Common myeloid progenitor, CD34-positive (primary cell): ENCODE measurements around the gene TBX5.

Experiments used
- CTCF ChIA-PET: fragments of 350-600 bp; sonication (Branson Sonifier 250); formaldehyde crosslinking; loops from one replicate; lab custom pipeline; 2021; ENCODE audit warnings: antibody characterized with exemption; lab: Charles Lee
- POLR2A ChIA-PET: fragments of 350-600 bp; sonication (Branson Sonifier 250); formaldehyde crosslinking; loops from one replicate; lab custom pipeline; 2021; ENCODE audit warnings: antibody characterized with exemption; lab: Charles Lee
- DNase-seq, 3 donors: peaks; one replicate each; pipeline versions ENCODE4 v3.0.0 to v3.0.0-alpha.2; 2013
- H3K27ac ChIP-seq, 2 experiments: 1 replicate in 1 of 2; 2 replicates in 1 of 2; pipeline ENCODE4 v1.7.0; 2013; ENCODE audit warnings: inconsistent platforms in 2 of 2, low read length in 2 of 2, mild to moderate bottlenecking in 2 of 2, low read depth in 1 of 2, moderate library complexity in 1 of 2; ENCODE audit not compliant: severe bottlenecking in 2 of 2, insufficient read depth in 1 of 2, poor library complexity in 1 of 2
- H3K27me3 ChIP-seq, 5 experiments: replicated peaks in 2 of 5; 1 replicate in 3 of 5; 2 replicates in 2 of 5; pipeline versions ENCODE4 v1.6.1 to v1.7.0; 2013; ENCODE audit warnings: low read length in 4 of 5, mild to moderate bottlenecking in 2 of 5, moderate library complexity in 2 of 5, inconsistent platforms in 1 of 5; ENCODE audit not compliant: insufficient read depth in 5 of 5, control insufficient read depth in 4 of 5
- H3K36me3 ChIP-seq, 4 experiments: 1 replicate in 2 of 4; 2 replicates in 2 of 4; pipeline versions ENCODE4 v1.6.1 to v1.7.0; 2013; ENCODE audit warnings: low read length in 3 of 4, control low read depth in 1 of 4, mild to moderate bottlenecking in 1 of 4; ENCODE audit not compliant: control insufficient read depth in 4 of 4, insufficient read depth in 4 of 4
- H3K4me1 ChIP-seq, 4 experiments: 1 replicate in 3 of 4; 2 replicates in 1 of 4; pipeline versions ENCODE4 v1.6.1 to v1.7.1; 2013; ENCODE audit warnings: low read length in 3 of 4, mild to moderate bottlenecking in 3 of 4, control low read depth in 1 of 4, inconsistent platforms in 1 of 4, moderate library complexity in 1 of 4; ENCODE audit not compliant: control insufficient read depth in 4 of 4, insufficient read depth in 4 of 4; ENCODE audit errors: control extremely low read depth in 1 of 4
- H3K4me3 ChIP-seq, 7 experiments: 1 replicate in 4 of 7; 2 replicates in 3 of 7; pipeline versions ENCODE4 v1.5.1 to v1.7.0; 2013; ENCODE audit warnings: mild to moderate bottlenecking in 7 of 7, low read length in 6 of 7, moderate library complexity in 6 of 7, inconsistent platforms in 2 of 7, low read depth in 2 of 7, control low read depth in 1 of 7; ENCODE audit not compliant: insufficient read depth in 4 of 7, control insufficient read depth in 1 of 7; ENCODE audit errors: extremely low read depth in 1 of 7
- H3K9me3 ChIP-seq, 5 experiments: 1 replicate in 4 of 5; 2 replicates in 1 of 5; pipeline versions ENCODE4 v1.6.1 to v1.7.1; 2013; ENCODE audit warnings: low read length in 4 of 5, mild to moderate bottlenecking in 2 of 5, inconsistent platforms in 1 of 5, low read depth in 1 of 5, moderate library complexity in 1 of 5; ENCODE audit not compliant: control insufficient read depth in 4 of 5, insufficient read depth in 2 of 5; ENCODE audit errors: control extremely low read depth in 1 of 5
- WGBS: methylation state at CpG from one replicate; pipeline ENCODE4 v1.1.5; 2013; ENCODE audit not compliant: insufficient coverage; 5-methylcytosine and 5-hydroxymethylcytosine counted together

The TBX5 gene

GRCh38 chr12:114311974-114312373 lies 94.0 kb downstream of the TBX5 start:
- H3K9me3 ChIP-seq = peaks cover 0 to 2% (median 0%) of the 10 kb centered on the region in 5 experiments
- H3K27me3 ChIP-seq = no peaks in the 10 kb centered on the region
- WGBS = 97% methylated on average over 4 of the region's 4 CpGs
- H3K36me3 ChIP-seq = no peaks in the 10 kb centered on the region
- ChIA-PET CTCF (no interaction called here), POLR2A (no interaction called here)
- H3K27ac ChIP-seq = no peak overlapping the region
- no peak overlapping the region for H3K4me3 ChIP-seq
- H3K4me1 ChIP-seq = no peaks in the 10 kb centered on the region
- no peak for DNase-seq

- ChIA-PET CTCF (no interaction called here), POLR2A (no interaction called here)
- Histone ChIP-seq H3K27ac (no peak overlapping the region), H3K36me3 (no peaks in the 10 kb centered on the region), H3K27me3 (no peaks in the 10 kb centered on the region), H3K4me3 (no peak overlapping the region), H3K4me1 (no peaks in the 10 kb centered on the region), H3K9me3 (peaks cover 0 to 2% (median 0%) of the 10 kb centered on the region in 5 experiments)
- DNase-seq = no peak
- no CpG with 5 or more reads among the region's 1 CpG for whole genome bisulfite sequencing
Observed at GRCh38 chr12:114306646-114307045, 99.3 kb downstream of the TBX5 start.

DNA sequence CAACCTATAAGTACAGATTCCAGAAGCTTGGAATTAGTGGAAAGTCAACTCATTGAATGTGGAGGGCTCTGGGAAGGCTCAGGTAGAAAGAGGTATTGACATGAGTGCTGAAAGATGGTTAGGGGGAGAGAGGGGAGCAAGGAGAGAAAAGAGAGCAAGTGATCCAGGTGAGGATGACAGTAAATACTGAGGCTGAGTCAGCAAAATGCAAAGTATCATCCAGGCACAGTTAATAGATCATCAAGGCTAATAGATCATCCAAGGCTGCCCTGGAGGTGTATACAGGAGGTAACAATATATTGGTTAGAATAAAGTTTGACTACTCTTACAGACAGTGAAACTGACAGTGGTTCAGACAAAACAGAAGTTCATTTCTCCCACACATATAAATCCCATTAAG lies 100.5 kb downstream of the TBX5 start:
- CTCF ChIA-PET = no interaction called here
- peaks cover 0 to 6% (median 0%) of the 10 kb centered on the region in 5 experiments for H3K27me3 ChIP-seq
- no peak for DNase-seq

More for the DNA sequence above, 100.5 kb downstream of the TBX5 start:
- H3K27ac ChIP-seq = no peak overlapping the region
- POLR2A ChIA-PET = no interaction called here
- H3K4me1 ChIP-seq = no peaks in the 10 kb centered on the region
- no peak overlapping the region for H3K4me3 ChIP-seq
- H3K9me3 ChIP-seq = no peaks in the 10 kb centered on the region
- no peaks in the 10 kb centered on the region for H3K36me3 ChIP-seq
